Caco-2 (cell line): ENCODE measurements around the gene CACNA2D2. TPM values are rescaled to one million over a fixed set of nuclear protein-coding genes. Genes with fewer than 3 reads are reported as not detected.

ENCODE experiments used
- BruUV-seq: library from RNA; stranded (reverse); fragments of 400-500 nt; replicated peaks from 2 replicates; lab custom pipeline; 2021; lab: Mats Ljungman, UMichigan
- CTCF ChIA-PET: fragments of 300-600 bp; sonication (Branson Sonifier 250); formaldehyde crosslinking; loops from one replicate; lab custom pipeline; 2022; ENCODE audit warnings: antibody characterized with exemption; lab: Charles Lee
- POLR2A ChIA-PET: fragments of 300-600 bp; sonication (Branson Sonifier 250); formaldehyde crosslinking; loops from one replicate; lab custom pipeline; 2022; ENCODE audit warnings: antibody characterized with exemption; lab: Charles Lee
- DNase-seq, 2 experiments: peaks; one replicate each; pipeline versions ENCODE4 v3.0.0 to v3.0.0-alpha.2; 2020 to 2022
- H3K27me3 ChIP-seq: replicated peaks from 2 replicates; pipeline ENCODE4 v1.6.0; 2011; ENCODE audit warnings: low read length; ENCODE audit not compliant: control insufficient read depth, insufficient read depth
- H3K36me3 ChIP-seq: 2 replicates; pipeline ENCODE4 v1.5.1; 2011; ENCODE audit warnings: low read length; ENCODE audit not compliant: control insufficient read depth, insufficient read depth
- H3K4me1 ChIP-seq: fragments of 250-450 bp; sonication (Bioruptor Pico); 2 replicates; pipeline ENCODE4 v1.5.1; 2020; ENCODE audit warnings: mild to moderate bottlenecking
- H3K4me3 ChIP-seq: 2 replicates; pipeline ENCODE4 v1.5.1; 2011; ENCODE audit warnings: low read depth, mild to moderate bottlenecking, control low read depth, low read length
- H3K9me3 ChIP-seq: fragments of 250-450 bp; sonication (Bioruptor Pico); 2 replicates; pipeline ENCODE4 v1.5.1; 2020; ENCODE audit warnings: mild to moderate bottlenecking, moderate library complexity
- H3K27ac Mint-ChIP-seq: one replicate; pipeline ENCODE4 v1.8.0; 2022; ENCODE audit warnings: mixed read lengths; ENCODE audit not compliant: unreplicated experiment
- H3K27me3 Mint-ChIP-seq: one replicate; pipeline ENCODE4 v1.8.0; 2022; ENCODE audit warnings: mixed read lengths; ENCODE audit not compliant: insufficient read depth, unreplicated experiment
- H3K36me3 Mint-ChIP-seq: one replicate; pipeline ENCODE4 v1.8.0; 2022; ENCODE audit warnings: mild to moderate bottlenecking, mixed read lengths; ENCODE audit not compliant: insufficient read depth, unreplicated experiment
- H3K4me1 Mint-ChIP-seq: one replicate; pipeline ENCODE4 v1.8.0; 2022; ENCODE audit warnings: low read depth, mixed read lengths; ENCODE audit not compliant: unreplicated experiment
- H3K4me3 Mint-ChIP-seq: one replicate; pipeline ENCODE4 v1.8.0; 2022; ENCODE audit warnings: mild to moderate bottlenecking, moderate library complexity, mixed read lengths; ENCODE audit not compliant: unreplicated experiment
- H3K9me3 Mint-ChIP-seq: one replicate; pipeline ENCODE4 v1.8.0; 2022; ENCODE audit warnings: mixed read lengths; ENCODE audit not compliant: unreplicated experiment
- intact Hi-C: fragments of 100-400 bp; cut with micrococcal nuclease; formaldehyde crosslinking; loops from one replicate; pipeline ENCODE4 v1.10.0; 2022; ENCODE audit not compliant: unreplicated experiment
- total RNA-seq: library from RNA; stranded (reverse); gene quantifications from 2 replicates; pipeline ENCODE4 v1.2.3, GENCODE V29; 2022
- TF ChIP-seq, protein P1 (sequence below), 2 experiments: fragments of 200-600 bp in 1 of 2; IDR thresholded peaks; 1 replicate in 1 of 2; 2 replicates in 1 of 2; pipeline versions ENCODE4 v1.5.1 to v1.8.0; 2011 to 2022; ENCODE audit warnings: antibody characterized with exemption in 1 of 2, control low read depth in 1 of 2, inconsistent platforms in 1 of 2, low read depth in 1 of 2, low read length in 1 of 2, mild to moderate bottlenecking in 1 of 2, moderate library complexity in 1 of 2; ENCODE audit not compliant: insufficient read depth in 1 of 2, severe bottlenecking in 1 of 2, unreplicated experiment in 1 of 2

Gene CACNA2D2
- total RNA-seq, 1 experiment from 2014 or later = 0.25 TPM

DNA sequence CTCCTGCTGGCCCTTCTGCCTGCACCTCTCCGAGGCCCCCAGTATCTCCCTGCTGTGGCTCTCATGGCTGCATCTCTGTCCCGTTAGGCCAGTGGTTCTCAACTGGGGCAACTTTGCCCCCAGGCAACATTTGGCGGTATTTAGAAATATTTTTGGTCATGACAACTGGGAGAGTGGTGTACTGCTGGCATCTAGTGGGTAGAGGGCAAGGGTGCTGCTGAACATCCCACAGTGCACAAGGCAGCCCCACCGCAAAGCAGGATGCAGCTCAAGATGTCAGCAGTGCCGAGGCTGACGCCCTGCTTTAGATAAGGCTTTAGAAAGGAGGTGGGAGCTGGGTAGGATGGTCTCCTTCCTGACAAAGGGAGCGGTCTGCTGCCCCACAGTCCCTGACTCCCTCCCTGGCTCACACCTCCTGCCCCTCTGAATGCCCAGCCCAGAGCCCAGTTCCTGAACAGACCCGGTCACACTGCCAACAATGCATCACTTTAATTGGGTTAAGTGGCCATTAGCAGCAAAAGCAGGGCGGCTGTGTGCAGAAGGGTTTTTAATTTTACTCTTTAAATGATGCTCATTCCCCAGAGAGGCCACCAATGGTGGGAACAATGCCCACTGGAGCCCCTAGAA is 75.3 kb downstream of the CACNA2D2 start:
- Histone ChIP-seq H3K4me1 (no peaks in the 10 kb centered on the region), H3K27me3 (0 out of 2 replicates have a peak, but pooled peaks cover 1% of the 10 kb centered on the region), H3K36me3 (no peaks in the 10 kb centered on the region), H3K9me3 (no peaks in the 10 kb centered on the region), H3K4me3 (no peak overlapping the region)
- H3K27me3 Mint-ChIP-seq = peaks cover 8% of the 10 kb centered on the region
- TF ChIP-seq, protein P1, sequence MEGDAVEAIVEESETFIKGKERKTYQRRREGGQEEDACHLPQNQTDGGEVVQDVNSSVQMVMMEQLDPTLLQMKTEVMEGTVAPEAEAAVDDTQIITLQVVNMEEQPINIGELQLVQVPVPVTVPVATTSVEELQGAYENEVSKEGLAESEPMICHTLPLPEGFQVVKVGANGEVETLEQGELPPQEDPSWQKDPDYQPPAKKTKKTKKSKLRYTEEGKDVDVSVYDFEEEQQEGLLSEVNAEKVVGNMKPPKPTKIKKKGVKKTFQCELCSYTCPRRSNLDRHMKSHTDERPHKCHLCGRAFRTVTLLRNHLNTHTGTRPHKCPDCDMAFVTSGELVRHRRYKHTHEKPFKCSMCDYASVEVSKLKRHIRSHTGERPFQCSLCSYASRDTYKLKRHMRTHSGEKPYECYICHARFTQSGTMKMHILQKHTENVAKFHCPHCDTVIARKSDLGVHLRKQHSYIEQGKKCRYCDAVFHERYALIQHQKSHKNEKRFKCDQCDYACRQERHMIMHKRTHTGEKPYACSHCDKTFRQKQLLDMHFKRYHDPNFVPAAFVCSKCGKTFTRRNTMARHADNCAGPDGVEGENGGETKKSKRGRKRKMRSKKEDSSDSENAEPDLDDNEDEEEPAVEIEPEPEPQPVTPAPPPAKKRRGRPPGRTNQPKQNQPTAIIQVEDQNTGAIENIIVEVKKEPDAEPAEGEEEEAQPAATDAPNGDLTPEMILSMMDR (IDR thresholded peaks at IDR 0.05; ENCODE audit: insufficient read depth in 1 of 2, low read depth in 1 of 2, low read length in 1 of 2, severe bottlenecking in 1 of 2, unreplicated experiment in 1 of 2) = no peak
- H3K4me3 Mint-ChIP-seq = no peak overlapping the region
- H3K4me1 Mint-ChIP-seq = no peaks in the 10 kb centered on the region
- H3K9me3 Mint-ChIP-seq = no peaks in the 10 kb centered on the region
- intact Hi-C loops = no loop called here
- H3K36me3 Mint-ChIP-seq = no peaks in the 10 kb centered on the region
- no peak overlapping the region for H3K27ac Mint-ChIP-seq
- DNase-seq = no peak
- ChIA-PET POLR2A (no interaction called here), CTCF (interaction anchor here (0.5 kb wide), 1 partner anchor 63 kb away, joined by 3 read pairs; no protein-coding TSS in a partner anchor)
- no TSS peak for BruUV-seq

DNA sequence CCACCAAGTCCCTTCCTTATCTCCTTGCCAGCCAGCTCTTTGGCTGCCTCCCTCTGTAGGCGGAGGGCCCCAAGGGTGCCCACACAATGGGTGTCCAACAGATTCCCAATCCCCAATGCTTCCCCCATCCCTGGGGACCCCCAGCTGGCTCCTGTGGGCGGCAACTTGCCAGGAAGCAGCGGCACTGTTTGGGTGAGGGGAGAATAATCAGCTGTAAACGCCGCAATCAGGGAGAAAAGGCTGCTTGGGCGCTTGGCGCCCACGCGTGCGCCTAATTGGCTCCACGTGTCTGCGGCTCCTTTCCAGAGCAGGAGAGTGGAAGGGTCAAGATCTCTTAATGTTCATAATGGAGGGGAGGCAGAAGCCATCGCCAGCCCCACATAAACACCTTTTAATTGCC is 76.2 kb downstream of the CACNA2D2 start:
- intact Hi-C loops = no loop called here
- no peak overlapping the region for H3K27ac Mint-ChIP-seq
- BruUV-seq = no TSS peak
- 0 out of 2 replicates have a peak, but pooled peaks cover 1% of the 10 kb centered on the region for H3K27me3 ChIP-seq
- H3K4me3 Mint-ChIP-seq = no peak overlapping the region
- H3K4me1 Mint-ChIP-seq = no peaks in the 10 kb centered on the region
- H3K36me3 ChIP-seq = no peaks in the 10 kb centered on the region
- H3K4me1 ChIP-seq = no peaks in the 10 kb centered on the region
- TF ChIP-seq, protein P1 (IDR thresholded peaks at IDR 0.05; ENCODE audit: insufficient read depth in 1 of 2, low read depth in 1 of 2, low read length in 1 of 2, severe bottlenecking in 1 of 2, unreplicated experiment in 1 of 2) = no peak
- no peaks in the 10 kb centered on the region for H3K9me3 Mint-ChIP-seq
- H3K9me3 ChIP-seq = no peaks in the 10 kb centered on the region
- H3K36me3 Mint-ChIP-seq = no peaks in the 10 kb centered on the region
- POLR2A ChIA-PET = no interaction called here
- peaks cover 8% of the 10 kb centered on the region for H3K27me3 Mint-ChIP-seq
- CTCF ChIA-PET = no interaction called here
- H3K4me3 ChIP-seq = no peak overlapping the region
- DNase-seq = no peak

DNA sequence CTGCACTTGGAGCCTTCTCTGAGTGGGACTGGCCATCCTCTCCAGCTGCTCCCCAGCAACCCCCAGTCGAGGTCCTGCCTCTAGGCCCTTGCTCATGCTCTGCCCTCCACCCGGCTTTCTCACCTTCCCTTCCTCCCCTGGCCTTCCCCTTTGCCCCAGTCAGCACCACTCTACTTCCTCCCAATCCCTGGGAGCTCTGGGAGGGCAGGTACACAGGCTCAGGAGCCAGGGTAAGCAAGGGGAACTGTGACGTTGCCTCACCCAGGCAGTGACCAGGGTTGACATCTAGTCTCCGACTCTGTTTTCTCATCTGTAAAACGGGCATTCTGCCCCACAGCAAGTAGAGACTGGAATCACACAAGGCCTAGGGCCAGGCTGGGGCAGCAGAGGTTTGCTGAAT is 77.5 kb downstream of the CACNA2D2 start:
- TF ChIP-seq, protein P1 (IDR thresholded peaks at IDR 0.05; ENCODE audit: insufficient read depth in 1 of 2, low read depth in 1 of 2, low read length in 1 of 2, severe bottlenecking in 1 of 2, unreplicated experiment in 1 of 2) = no peak
- H3K4me3 Mint-ChIP-seq = no peak overlapping the region
- DNase-seq = no peak
- Histone ChIP-seq H3K27me3 (0 out of 2 replicates have a peak, but pooled peaks cover 1% of the 10 kb centered on the region), H3K4me3 (no peak overlapping the region), H3K36me3 (no peaks in the 10 kb centered on the region), H3K9me3 (no peaks in the 10 kb centered on the region), H3K4me1 (no peaks in the 10 kb centered on the region)
- no peaks in the 10 kb centered on the region for H3K4me1 Mint-ChIP-seq
- ChIA-PET POLR2A (no interaction called here), CTCF (interaction anchor here (0.7 kb wide), 1 partner anchor 89 kb away, joined by 3 read pairs; no protein-coding TSS in a partner anchor)
- no peaks in the 10 kb centered on the region for H3K36me3 Mint-ChIP-seq
- no TSS peak for BruUV-seq
- H3K27ac Mint-ChIP-seq = no peak overlapping the region
- intact Hi-C loops = no loop called here
- H3K27me3 Mint-ChIP-seq = peaks cover 8% of the 10 kb centered on the region
- no peaks in the 10 kb centered on the region for H3K9me3 Mint-ChIP-seq
